ENCODE measurements around the gene CAB39. TPM values are rescaled to one million over a fixed set of nuclear protein-coding genes. Genes with fewer than 3 reads are reported as not detected.

The CAB39 gene
- total and polyA plus RNA-seq, 2 of the 8 experiments (the other 6 are each of a cell fraction or from before 2014, with no cell fraction given) = 16.4 to 50.5 TPM

GRCh38 chr2:230708204-230708603 is 4.4 kb upstream of the CAB39 start (continued):
- TF ChIP-seq PHF8 (conservative IDR thresholded peaks at IDR 0.05; ENCODE audit: low read depth, low read length) (no peak), EZH2 (IDR thresholded peaks at IDR 0.05; ENCODE audit: low read depth, low read length, severe bottlenecking) (no peak), ATF2 (IDR thresholded peaks at IDR 0.05; ENCODE audit: low read length) (no peak), POLR2AphosphoS5 (IDR thresholded peaks at IDR 0.05; ENCODE audit: low read depth, low read length) (no peak)

Data from H1 (cell line).